GM12878 (cell line): ENCODE results near the gene SNX17. TPM values are rescaled to one million over a fixed set of nuclear protein-coding genes. Genes with fewer than 3 reads are reported as not detected.

Experiments
- ASH2L ChIP-seq: fragments of 300-600, 200-600 bp; sonication (generic); IDR thresholded peaks from 2 replicates; pipeline ENCODE4 v1.6.1; 2017; ENCODE audit warnings: low read depth, mild to moderate bottlenecking, borderline replicate concordance
- BCL3 ChIP-seq: IDR thresholded peaks from 2 replicates; pipeline ENCODE4 v1.6.1; 2011; ENCODE audit warnings: borderline replicate concordance, low read depth, mild to moderate bottlenecking, moderate library complexity, low read length; ENCODE audit not compliant: insufficient read depth, poor library complexity, severe bottlenecking
- CBX5 ChIP-seq: sonication (generic); IDR thresholded peaks from 2 replicates; pipeline ENCODE4 v1.6.1; 2016; ENCODE audit warnings: low read depth, moderate library complexity, mild to moderate bottlenecking, inconsistent platforms
- CREB1 ChIP-seq: IDR thresholded peaks from 2 replicates; pipeline ENCODE4 v1.6.1; 2012; ENCODE audit warnings: low read depth, mild to moderate bottlenecking, inconsistent platforms
- GABPA ChIP-seq: IDR thresholded peaks from 2 replicates; pipeline ENCODE4 v1.6.1; 2014; ENCODE audit warnings: antibody characterized with exemption, low read depth, mild to moderate bottlenecking, inconsistent platforms
- HCFC1 ChIP-seq: fragments of 150-350 bp; IDR thresholded peaks from 2 replicates; pipeline ENCODE4 v1.6.1; 2014; ENCODE audit warnings: low read length
- HDAC2 ChIP-seq: fragments of 200-600 bp; sonication (generic); IDR thresholded peaks from 2 replicates; pipeline ENCODE4 v1.6.1; 2017
- HDAC6 ChIP-seq: fragments of 200-600 bp; sonication (generic); IDR thresholded peaks from one replicate; pipeline ENCODE4 v1.8.0; 2017; ENCODE audit warnings: antibody characterized with exemption; ENCODE audit not compliant: unreplicated experiment
- IRF4 ChIP-seq: IDR thresholded peaks from 2 replicates; pipeline ENCODE4 v1.6.1; 2011; ENCODE audit warnings: low read depth, low read length
- IRF5 ChIP-seq: fragments of 450-650 bp; IDR thresholded peaks from 2 replicates; pipeline ENCODE4 v1.6.1; 2017; ENCODE audit warnings: borderline replicate concordance
- MLLT1 ChIP-seq: fragments of 450-650 bp; IDR thresholded peaks from 2 replicates; pipeline ENCODE4 v1.6.1; 2016; ENCODE audit warnings: mild to moderate bottlenecking
- NBN ChIP-seq: fragments of 450-650 bp; IDR thresholded peaks from 2 replicates; pipeline ENCODE4 v1.6.1; 2016
- PAX5 ChIP-seq: IDR thresholded peaks from 2 replicates; pipeline ENCODE4 v1.6.1; 2011; ENCODE audit warnings: low read depth, low read length, borderline replicate concordance
- RCOR1 ChIP-seq: conservative IDR thresholded peaks from 2 replicates; pipeline ENCODE4 v1.6.1; 2012; ENCODE audit warnings: low read depth, low read length, improper control_type of control experiment
- SUZ12 ChIP-seq: fragments of 200-600 bp; sonication (generic); IDR thresholded peaks from one replicate; pipeline ENCODE4 v1.6.1; 2018; ENCODE audit warnings: antibody characterized with exemption, mild to moderate bottlenecking; ENCODE audit not compliant: unreplicated experiment
- TARDBP ChIP-seq: IDR thresholded peaks from 2 replicates; pipeline ENCODE4 v1.6.1; 2016; ENCODE audit warnings: borderline replicate concordance
- TCF12 ChIP-seq: IDR thresholded peaks from 2 replicates; pipeline ENCODE4 v1.6.1; 2011; ENCODE audit warnings: low read depth, mild to moderate bottlenecking, low read length
- ZBTB33 ChIP-seq: fragments of 450-650 bp; IDR thresholded peaks from 2 replicates; pipeline ENCODE4 v1.6.1; 2017; ENCODE audit warnings: mild to moderate bottlenecking
- ZBTB40 ChIP-seq: fragments of 450-650 bp; IDR thresholded peaks from 2 replicates; pipeline ENCODE4 v1.6.1; 2016; ENCODE audit warnings: mild to moderate bottlenecking, moderate library complexity, borderline replicate concordance
- ZNF384 ChIP-seq: IDR thresholded peaks from 2 replicates; pipeline ENCODE4 v1.6.1; 2012; ENCODE audit warnings: low read depth, mild to moderate bottlenecking, low read length, improper control_type of control experiment, borderline replicate concordance
- polyA plus RNA-seq, 11 experiments: library from polyadenylated mRNA; depleted of rRNA in 4 of 11; unstranded in 6 of 11; stranded (reverse) in 5 of 11; fragments of >200 nt; fragmentation: Nextera tagmentation in 4 of 11; fragmentation: Illumina TruSeq in 1 of 11; extraction: Ambion mirVana in 4 of 11; extraction: Trizol in 1 of 11; gene quantifications; 1 replicate in 1 of 11; 2 replicates in 10 of 11; pipeline versions ENCODE4 v1.2.1 to v1.2.3, GENCODE V29; 2011 to 2016; ENCODE audit warnings: inconsistent platforms in 2 of 11, missing spikeins in 2 of 11, low read depth in 1 of 11
- total RNA-seq, 4 experiments: library from RNA; depleted of rRNA in 3 of 4; stranded (reverse); fragments of >200 nt in 3 of 4; fragmentation: Illumina TruSeq in 1 of 4; extraction: Trizol in 1 of 4; gene quantifications; 2 replicates each; pipeline versions ENCODE4 v1.2.1 to v1.2.3, GENCODE V29; 2013 to 2021

SNX17 gene
- total and polyA plus RNA-seq, 10 of the 15 experiments (the other 5 are each of a cell fraction or from before 2014, with no cell fraction given), result 6.5 to 116 (median 84.4) TPM

GRCh38 chr2:27409321-27410073, 39.1 kb downstream of the SNX17 start, which contains the start of gene PPM1G (continued):
- peak; percentile 50; the same call in 1 of the 2 replicates for TF ChIP-seq CREB1
- peak; percentile 51; the same call in 1 of the 2 replicates for TF ChIP-seq HCFC1
- no peak; the same call in 1 of the 2 replicates for TF ChIP-seq MLLT1
- no peak for TF ChIP-seq SUZ12
- TF ChIP-seq ZBTB33, result no peak
- TF ChIP-seq TARDBP, result 0 out of 2 replicates have a peak, but pooled peaks have one; percentile 27
- TF ChIP-seq HDAC2, result no peak
- TF ChIP-seq PAX5, result 0 out of 2 replicates have a peak, but pooled peaks have one; percentile 0
- TF ChIP-seq IRF4, result no peak
- TF ChIP-seq HDAC6, result no peak
- no peak for TF ChIP-seq ZNF384
- peak; percentile 81 for TF ChIP-seq GABPA
- peak; percentile 50 for TF ChIP-seq BCL3
- no peak for TF ChIP-seq IRF5
- peak; percentile 74; the same call in 1 of the 2 replicates for TF ChIP-seq TCF12
- TF ChIP-seq NBN, result peak; percentile 78
- no peak for TF ChIP-seq CBX5
- TF ChIP-seq ASH2L, result no peak; the same call in 1 of the 2 replicates
- no peak for TF ChIP-seq RCOR1
- peak; percentile 68; the same call in 1 of the 2 replicates for TF ChIP-seq ZBTB40
